Endometrial microvascular endothelial cells (primary cell): ENCODE results near the gene NME3. TPM values are rescaled to one million over a fixed set of nuclear protein-coding genes. Genes with fewer than 3 reads are reported as not detected.
"Not testable (repeated sequence)": the region's sequence is repeated elsewhere in the genome, so short reads cannot be mapped to it uniquely, and the experiment has no call there.

Experiments used
- in situ Hi-C: cut with HindIII; loops from 2 replicates; pipeline ENCODE4 v1.10.0; 2017; ENCODE audit warnings: low sequenced_read_pairs, low pct_unique_long_range_greater_than_20kb; ENCODE audit errors: inconsistent ontology term
- total RNA-seq: library from RNA; depleted of rRNA; stranded (reverse); fragments of >200 nt; gene quantifications from one replicate; pipeline ENCODE4 v1.2.3, GENCODE V29; 2015; ENCODE audit errors: inconsistent ontology term

Gene NME3
- total RNA-seq, 1 donor from 2014 or later = 65.6 TPM

- in situ Hi-C loops = no loop called here
Observed at GRCh38 chr16:1743376-1744337, 27.7 kb downstream of the NME3 start.

DNA sequence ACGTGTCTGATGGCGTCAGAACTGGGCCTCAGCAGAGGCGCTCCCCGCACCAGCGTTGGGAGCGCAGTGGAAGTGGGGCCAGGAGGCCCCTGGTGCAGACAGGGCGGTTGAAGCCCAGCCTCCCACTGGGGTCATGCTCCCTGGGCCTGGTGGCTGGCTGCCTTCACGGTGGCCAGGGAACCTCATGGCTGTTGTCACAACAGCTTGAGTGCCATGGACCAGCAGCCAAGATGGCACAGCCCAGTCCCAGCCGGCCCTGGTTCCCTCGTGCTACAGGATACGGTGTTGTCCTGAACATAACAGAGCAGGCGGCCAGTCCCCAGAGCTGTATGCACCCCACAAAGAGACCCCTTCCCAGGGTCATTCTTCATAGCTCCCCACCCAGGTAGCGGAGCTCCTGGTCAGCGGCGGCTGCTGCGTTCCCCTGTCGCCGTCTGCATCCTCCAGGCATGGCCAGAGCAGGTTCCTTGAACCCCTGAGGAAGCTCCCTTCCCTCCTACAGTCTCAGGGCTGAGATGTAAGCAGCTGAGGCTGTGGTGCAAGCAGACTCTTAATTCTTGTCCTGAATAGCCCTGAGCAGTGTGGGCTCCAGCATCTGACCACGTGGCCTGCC is 29.7 kb downstream of the NME3 start:
- in situ Hi-C loops = no loop called here

DNA sequence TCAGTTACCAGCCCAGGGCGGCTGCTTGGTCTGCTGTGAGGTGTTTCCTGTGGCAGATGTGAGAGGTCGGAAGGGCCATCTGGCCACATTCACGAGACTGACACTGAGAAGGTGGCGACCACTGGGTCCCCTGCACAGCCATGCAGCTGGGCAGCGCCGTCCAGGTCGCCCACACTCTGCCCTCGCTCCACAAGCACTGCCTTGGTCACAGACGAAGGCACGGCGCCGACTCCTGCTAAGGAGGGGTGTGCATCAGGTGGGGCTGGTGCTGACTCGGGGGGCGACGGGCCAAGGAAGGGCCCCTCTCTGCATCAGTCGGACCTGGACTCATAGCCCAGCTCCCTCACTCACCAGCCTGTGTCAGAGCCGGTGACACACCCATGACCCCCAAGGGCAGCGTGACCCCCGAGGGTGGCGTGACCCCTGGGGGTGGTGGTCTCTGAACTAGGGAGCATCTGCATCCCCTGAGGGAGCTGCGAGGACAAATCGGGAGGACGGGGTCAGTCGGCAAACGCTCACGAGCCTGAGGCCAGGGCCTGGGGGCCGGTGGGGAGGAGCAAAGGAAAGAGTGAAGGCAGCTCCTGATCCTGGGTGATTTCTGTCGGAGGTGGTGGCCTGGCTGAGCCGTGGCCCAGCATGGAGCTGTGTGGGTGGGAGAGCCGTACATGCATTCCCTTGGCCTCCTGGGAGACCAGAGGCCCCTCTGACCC is 30.4 kb downstream of the NME3 start:
- in situ Hi-C loops = no loop called here

GRCh38 chr16:1740234-1740633 is 31.1 kb downstream of the NME3 start:
- in situ Hi-C loops = no loop called here

DNA sequence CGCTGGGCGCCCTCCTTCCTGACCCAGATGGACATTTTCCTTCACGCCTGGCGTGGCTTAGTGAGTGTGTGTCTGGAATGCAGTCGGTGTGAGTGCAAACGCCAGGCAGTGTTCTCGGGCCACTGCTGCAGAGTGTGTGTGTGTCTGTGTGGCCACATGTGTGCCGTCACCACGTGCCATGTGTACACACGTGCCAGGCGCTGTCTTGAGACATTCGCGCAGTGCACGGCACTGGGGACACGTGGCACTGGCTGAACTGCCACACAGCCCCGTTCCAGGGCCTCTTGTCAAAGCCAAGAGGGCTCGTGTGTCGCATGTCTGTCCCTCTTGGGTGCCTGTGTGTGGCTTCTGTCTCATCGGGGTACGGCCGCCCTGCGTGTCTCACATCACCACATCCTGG is 36.5 kb downstream of the NME3 start:
- in situ Hi-C loops = no loop called here

GRCh38 chr16:1734123-1734522 is 37.2 kb downstream of the NME3 start:
- in situ Hi-C loops = no loop called here

GRCh38 chr16:1732551-1732987 is 38.8 kb downstream of the NME3 start:
- in situ Hi-C loops = not testable (repeated sequence)

GRCh38 chr16:1732071-1732470 is 39.3 kb downstream of the NME3 start:
- in situ Hi-C loops = no loop called here

GRCh38 chr16:1731603-1732002 is 39.7 kb downstream of the NME3 start:
- in situ Hi-C loops = no loop called here

DNA sequence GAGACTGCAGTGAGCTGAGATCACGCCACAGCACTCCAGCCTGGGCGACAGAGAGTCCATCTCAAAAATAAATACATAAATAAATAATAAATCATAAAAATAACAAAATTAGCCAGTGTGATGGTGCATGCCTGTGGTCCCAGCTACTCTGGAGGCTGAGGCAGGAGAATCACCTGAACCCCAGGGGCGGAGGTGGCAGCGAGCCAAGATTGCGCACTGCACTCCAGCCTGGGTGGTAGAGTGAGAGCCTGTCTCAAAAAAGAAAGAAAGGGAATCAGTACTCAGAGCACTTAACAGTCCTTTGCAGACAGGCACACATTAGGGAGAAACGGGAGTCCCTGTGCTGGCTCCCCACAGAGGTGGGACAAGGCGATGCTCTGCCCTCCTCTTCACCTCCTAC is 40.3 kb downstream of the NME3 start:
- in situ Hi-C loops = no loop called here

DNA sequence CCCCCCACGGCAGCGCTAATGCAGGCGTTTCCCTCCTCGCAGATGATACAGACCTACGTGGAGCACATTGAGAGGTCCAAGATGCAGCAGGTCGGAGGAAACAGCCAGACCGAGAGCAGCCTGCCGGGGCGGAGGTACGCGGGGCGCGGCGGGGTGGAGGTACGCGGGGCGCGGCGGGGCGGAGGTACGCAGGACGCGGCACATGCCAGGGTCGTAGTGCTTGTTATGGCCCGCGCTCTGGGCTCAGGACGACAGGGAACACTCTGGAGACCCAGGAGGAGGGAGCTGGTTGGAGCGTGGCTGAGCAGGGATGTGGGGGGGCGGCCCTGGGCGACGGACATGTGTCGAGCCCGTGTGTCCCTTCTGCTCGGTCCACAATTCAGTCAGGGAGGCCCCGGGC is 41.9 kb downstream of the NME3 start:
- in situ Hi-C loops = no loop called here

DNA sequence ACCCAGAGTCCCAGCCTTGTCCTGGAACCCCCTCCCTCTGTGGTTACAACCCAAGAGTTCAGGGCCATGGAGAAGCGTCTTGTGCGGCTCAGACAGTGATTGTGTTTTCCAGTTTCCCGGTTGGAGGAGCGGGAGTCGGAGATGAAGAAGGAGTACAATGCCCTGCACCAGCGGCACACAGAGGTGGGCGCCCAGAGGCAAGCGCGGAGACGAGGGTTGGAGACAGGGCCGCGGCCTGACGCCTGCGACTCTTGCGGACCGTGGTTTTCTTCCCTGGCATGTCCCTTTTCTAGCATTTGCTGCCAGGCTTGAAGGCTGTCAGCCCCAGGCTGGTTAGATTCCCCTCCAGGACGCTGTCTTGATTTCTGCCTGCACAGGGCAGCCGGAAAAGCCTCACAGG is 42.3 kb downstream of the NME3 start:
- in situ Hi-C loops = no loop called here

DNA sequence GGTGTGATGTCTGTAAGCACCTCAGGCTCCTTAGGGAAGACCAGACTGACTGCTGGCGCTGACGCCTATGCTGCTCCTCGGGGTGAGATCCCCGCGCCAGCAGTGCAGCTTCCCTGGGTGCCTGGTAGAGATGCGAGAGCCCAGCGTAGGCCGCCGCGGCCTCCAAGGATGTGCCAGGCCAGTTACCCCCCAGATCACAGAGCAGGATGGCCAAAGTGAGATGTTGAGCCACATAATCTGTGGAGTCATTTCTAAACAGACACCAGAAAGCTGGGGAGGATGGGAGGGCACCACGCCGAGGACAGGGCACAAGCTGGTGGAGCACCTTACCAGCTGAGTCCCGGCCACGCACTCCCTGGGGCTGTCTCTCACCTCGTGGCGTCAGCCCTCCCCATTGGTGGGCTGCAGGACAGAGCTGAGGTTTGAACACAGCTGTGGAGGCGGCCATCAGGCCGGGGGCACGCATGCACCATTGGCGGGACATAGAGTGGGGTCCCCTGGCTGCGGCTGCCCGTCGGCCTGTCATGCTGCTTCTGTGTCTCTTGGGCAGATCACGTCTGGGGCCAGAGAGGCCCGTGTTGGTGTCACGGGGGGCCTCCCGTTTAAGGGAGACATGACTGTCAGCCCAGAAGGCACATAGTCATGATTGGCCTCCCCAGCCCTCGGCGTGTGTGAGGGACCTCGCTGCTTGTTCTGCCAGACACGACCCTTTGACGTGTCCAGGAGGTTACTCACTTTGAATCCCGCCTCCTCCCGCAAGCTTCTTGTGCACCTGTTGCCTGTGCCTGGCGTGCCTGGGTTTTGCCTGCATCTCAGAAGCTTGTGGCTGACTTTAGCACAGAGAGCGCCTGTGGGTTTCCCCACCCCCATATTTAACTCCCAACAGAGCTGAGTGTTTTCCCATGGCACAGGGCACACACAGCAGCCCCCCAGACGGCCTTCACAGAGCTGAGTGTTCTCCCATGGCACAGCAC is 43.4 kb downstream of the NME3 start:
- in situ Hi-C loops = no loop called here

DNA sequence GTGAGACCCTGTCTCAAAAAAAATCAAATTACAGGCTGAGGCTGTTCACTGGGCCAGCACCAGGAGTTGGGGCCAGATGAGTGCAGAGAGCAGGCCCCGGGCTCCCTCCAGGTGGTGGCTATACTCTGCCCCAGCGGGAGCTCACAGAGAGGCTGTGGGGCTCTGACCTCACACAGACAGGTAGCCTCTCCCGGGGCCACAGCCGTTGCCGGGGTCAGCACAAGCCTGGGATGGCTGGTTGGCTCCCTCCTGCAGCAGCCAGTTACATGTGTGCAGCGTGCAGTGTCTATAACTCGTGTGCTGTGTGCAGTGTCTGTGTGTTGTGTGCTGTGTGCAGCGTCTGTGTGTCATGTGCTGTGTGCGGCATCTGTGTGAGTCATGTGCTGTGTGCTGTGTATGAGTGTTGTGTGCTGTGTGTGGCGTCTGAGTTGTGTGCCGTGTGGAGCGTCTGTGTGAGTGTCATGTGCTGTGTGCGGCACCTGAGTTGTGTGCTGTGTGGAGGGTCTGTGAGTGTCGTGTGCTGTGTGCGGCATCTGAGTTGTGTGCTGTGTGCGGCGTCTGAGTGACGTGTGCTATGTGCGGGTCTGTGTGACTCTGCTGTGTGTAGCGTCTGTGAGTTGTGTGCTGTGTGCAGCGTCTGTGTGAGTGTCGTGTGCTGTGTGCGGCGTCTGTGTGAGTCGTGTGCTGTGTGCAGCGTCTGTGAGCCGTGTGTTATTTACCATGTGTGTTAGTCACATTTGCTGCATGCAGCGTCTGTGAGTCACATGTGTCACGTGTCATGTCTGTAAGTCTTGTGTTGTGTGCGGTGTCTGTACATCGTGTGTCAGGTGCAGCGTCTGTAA is 44.5 kb downstream of the NME3 start:
- in situ Hi-C loops = no loop called here

DNA sequence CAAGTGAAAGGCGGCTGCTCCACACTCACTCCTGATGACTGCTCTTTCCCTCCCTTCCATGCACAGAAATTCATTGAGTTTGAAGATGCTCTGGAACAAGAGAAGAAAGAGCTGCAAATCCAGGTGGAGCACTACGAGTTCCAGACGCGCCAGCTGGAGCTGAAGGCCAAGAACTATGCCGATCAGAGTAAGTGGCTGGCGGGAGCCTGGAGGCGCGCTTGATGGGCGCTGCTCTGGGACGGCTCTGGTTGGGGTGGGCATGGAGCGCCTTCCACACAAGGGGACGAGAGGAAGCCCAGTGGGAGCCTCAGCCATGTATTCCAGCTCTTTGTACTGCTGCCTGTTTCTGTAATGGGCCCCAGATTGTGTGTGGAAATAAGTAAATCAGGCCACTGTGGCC is 46.9 kb downstream of the NME3 start:
- in situ Hi-C loops = no loop called here

DNA sequence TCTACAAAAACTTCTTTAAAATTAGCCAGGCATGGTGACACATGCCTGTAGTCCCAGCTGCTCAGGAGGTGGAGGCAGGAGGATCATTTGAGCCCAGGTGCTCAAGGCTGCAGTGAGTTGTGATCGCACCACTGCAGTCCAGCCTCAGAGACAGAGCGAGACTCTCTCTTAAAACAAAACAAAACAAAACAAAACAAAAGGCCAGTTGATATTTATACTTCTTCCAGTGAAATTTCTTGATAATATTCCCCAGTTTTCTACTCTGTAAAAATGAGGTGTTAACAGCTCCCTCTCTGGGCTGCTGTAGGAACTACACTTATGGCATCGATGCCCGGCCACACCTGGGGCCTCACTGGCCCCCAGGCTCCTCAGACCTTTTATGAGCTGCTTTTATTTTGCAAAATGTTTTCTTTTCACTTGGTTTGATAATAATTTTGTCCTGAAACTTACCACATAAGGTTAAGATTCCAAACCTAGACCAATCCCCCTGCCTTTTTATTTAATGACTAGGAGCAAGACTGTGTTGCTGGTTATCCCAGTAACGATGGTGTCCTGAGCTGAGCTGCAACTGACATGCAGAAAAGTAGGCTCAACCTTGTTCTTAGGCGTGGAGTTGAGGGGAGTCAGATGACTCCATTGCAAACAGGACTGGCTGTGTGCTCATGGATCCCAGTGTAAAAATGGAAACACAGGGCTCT is 47.7 kb downstream of the NME3 start:
- in situ Hi-C loops = no loop called here

GRCh38 chr16:1721372-1721771 is 50.0 kb downstream of the NME3 start:
- in situ Hi-C loops = no loop called here
